EH (cell line): ENCODE results near the gene PSMD3.
"Not testable (repeated sequence)": the region's sequence is repeated elsewhere in the genome, so short reads cannot be mapped to it uniquely, and the experiment has no call there.

ENCODE experiments used
- DNase-seq: peaks from one replicate; pipeline ENCODE4 v3.0.0-alpha.2; 2015; ENCODE audit warnings: low read depth

Gene PSMD3

DNA sequence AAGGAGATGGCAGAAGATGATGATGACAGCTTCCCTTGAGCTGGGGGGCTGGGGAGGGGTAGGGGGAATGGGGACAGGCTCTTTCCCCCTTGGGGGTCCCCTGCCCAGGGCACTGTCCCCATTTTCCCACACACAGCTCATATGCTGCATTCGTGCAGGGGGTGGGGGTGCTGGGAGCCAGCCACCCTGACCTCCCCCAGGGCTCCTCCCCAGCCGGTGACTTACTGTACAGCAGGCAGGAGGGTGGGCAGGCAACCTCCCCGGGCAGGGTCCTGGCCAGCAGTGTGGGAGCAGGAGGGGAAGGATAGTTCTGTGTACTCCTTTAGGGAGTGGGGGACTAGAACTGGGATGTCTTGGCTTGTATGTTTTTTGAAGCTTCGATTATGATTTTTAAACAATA is 16.9 kb downstream of the PSMD3 start:
- DNase-seq: no peak

DNA sequence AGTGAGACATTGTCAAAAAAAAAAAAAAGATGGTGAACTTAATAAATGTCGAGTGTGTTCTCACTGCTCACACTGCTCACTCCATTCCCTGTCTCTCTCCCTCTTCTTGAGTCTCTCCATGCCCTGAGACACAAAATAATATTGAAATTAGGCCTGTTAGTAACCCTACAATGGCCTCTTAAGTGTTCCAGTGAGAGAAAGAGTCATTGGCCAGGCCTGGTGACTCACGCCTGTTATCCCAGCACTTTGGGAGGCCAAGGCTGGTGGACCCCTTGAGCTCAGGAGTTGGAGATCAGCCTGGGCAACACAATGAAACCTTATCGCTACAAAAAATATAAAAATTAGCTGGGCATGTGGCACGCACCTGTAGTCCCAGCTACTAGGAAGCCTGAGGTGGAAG is 18.5 kb downstream of the PSMD3 start:
- no peak for DNase-seq

DNA sequence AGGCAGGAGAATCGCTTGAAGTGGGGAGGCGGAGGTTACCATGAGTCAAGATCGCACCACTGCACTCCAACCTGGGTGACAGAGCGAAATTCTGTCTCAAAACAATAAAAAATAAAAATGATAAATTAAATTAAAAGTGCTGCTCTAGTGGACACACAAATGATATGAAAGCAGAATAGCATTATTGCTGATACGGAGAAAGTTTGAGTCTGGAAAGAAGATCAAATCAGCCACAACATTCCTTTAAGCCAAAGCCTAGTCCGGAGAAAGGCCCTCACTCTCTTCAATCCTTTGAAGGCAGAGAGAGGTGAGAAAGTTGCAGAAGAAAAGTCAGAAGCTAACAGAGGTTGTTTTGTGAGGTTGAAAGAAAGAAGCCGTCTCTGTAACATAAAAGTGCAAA is 19.6 kb downstream of the PSMD3 start:
- no peak for DNase-seq

DNA sequence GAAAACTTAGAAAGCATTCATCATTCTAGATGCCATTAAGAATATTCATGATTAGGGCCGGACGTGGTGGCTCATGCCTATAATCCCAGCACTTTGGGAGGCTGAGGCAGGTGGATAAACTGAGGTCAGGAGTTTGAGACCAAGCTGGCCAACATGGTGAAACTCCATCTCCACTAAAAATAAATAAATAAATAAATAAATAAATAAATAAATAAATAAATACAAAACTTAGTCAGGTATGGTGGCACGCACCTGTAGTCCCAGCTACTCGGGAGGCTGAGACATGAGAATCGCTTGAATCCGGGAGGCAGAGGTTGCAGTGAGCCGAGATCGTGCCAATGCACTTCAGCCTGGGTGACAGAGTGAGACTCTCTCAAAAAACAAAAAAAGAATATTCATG is 20.7 kb downstream of the PSMD3 start:
- not testable (repeated sequence) for DNase-seq

DNA sequence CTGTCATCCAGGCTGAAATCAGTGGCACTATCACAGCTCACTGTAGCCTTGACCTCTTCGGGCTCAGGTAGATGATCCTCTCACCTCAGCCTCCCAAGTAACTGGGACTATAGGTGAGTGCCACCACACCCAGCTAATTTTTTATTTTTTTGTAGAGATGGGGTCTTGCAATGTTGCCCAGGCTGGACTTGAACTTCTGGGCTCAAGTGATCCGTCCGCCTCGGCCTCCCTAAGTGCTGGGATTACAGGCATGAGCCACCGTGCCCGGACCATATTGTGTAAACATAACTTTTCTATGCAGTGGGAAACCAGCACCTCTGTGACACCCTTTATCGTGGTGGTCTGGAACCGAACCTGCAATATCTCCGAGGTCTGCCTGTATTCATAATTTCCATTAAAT is 23.5 kb downstream of the PSMD3 start:
- no peak for DNase-seq

DNA sequence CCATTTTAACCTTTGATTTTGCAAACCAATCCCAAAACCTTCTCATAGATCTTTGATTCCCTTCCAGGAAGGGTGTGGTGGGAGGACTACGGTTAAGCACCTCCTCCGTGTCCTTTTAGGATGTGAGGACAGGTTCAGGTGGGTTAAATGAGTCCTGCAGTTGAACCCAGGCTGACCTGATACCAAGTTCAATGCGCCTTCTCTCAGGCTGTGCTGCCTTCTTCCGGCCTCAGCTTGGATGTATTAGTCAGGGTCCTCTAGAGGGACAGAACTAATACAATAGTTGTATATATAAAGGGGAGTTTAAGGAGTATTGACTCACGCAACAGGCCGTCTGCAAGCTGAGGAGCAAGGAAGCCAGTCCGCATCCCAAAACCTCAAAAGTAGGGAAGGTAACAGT is 24.1 kb downstream of the PSMD3 start:
- DNase-seq: no peak

DNA sequence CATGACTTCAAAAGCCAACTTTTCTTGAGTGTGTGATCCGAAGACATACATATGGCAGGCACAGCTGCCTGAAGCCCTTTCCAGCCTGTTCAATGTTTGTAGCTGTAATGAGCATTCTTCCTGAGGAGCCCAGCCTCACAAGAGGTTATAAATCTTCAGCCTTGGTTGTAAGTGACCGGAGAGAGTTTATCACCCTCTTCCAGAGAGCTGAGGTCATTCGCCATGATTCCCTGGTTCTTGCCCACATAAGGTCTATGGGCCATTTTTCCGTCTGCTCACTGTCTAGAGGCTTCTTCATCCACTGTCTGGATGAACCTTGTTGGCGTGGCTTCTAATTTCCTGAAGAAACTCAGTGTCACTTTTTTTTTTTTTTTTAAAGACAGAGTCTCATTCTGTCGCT is 24.9 kb downstream of the PSMD3 start:
- no peak for DNase-seq

DNA sequence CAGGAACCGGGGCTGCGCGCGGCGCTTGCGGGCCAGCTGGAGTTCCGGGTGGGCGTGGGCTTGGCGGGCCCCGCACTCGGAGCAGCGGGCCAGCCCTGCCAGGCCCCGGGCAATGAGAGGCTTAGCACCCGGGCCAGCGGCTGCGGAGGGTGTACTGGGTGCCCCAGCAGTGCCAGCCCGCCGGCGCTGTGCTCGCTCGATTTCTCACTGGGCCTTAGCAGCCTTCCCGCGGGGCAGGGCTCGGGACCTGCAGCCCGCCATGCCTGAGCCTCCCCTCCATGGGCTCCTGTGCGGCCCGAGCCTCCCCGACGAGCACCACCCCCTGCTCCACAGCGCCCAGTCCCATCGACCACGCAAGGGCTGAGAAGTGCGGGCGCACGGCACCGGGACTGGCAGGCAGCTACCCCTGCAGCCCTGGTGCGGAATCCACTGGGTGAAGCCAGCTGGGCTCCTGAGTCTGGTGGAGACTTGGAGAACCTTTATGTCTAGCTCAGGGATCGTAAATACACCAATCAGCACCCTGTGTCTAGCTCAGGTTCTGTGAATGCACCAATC is 30.4 kb downstream of the PSMD3 start:
- not testable (repeated sequence) for DNase-seq

DNA sequence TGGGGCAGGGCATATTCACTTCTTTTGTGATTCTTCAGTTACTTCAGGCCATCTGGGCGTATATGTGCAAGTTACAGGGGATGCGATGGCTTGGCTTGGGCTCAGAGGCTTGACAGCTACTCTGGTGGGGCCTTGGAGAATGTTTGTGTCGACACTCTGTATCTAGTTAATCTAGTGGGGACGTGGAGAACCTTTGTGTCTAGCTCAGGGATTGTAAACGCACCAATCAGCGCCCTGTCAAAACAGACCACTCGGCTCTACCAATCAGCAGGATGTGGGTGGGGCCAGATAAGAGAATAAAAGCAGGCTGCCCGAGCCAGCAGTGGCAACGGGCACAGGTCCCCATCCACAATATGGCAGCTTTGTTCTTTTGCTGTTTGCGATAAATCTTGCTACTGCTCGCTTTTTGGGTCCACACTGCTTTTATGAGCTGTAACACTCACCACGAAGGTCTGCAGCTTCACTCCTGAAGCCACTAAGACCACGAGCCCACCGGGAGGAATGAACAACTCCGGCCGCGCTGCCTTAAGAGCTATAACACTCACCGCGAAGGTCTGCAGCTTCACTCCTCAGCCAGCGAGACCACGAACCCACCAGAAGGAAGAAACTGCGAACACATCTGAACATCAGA is 31.5 kb downstream of the PSMD3 start:
- not testable (repeated sequence) for DNase-seq

DNA sequence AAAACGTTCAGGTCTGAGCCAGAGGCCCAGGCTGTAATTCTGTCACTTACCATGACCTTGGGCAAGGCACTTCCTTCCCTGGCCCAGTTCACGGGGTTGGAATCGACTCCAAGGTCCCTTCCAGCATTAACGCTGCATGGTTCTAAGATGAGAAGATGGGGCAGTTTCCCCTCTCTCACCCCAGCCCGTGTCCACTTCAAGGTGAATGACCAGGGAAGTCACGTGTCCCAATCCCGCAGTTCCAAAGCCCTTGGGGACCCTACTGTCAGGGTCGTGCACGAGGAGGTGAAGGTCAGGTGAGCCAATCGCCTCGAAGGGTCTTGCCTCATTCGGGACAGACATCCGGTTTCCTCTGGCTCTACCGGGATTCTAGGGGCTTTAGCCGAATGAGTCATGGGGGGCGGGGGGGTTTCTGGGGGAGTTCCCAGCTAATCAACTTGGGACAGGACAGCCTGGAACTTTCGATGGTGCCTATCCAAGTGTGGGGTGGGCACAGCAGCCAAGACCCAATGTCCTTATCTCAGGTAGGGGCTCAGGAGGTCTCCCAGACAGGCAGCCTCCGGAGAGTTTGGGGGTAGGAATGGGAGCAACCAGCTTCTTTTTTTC is 33.9 kb downstream of the PSMD3 start:
- DNase-seq: peak; percentile 31

DNA sequence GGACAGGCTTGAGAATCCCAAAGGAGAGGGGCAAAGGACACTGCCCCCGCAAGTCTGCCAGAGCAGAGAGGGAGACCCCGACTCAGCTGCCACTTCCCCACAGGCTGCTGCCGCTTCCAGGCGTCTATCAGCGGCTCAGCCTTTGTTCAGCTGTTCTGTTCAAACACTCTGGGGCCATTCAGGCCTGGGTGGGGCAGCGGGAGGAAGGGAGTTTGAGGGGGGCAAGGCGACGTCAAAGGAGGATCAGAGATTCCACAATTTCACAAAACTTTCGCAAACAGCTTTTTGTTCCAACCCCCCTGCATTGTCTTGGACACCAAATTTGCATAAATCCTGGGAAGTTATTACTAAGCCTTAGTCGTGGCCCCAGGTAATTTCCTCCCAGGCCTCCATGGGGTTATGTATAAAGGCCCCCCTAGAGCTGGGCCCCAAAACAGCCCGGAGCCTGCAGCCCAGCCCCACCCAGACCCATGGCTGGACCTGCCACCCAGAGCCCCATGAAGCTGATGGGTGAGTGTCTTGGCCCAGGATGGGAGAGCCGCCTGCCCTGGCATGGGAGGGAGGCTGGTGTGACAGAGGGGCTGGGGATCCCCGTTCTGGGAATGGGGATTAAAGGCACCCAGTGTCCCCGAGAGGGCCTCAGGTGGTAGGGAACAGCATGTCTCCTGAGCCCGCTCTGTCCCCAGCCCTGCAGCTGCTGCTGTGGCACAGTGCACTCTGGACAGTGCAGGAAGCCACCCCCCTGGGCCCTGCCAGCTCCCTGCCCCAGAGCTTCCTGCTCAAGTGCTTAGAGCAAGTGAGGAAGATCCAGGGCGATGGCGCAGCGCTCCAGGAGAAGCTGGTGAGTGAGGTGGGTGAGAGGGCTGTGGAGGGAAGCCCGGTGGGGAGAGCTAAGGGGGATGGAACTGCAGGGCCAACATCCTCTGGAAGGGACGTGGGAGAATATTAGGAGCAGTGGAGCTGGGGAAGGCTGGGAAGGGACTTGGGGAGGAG is 34.7 kb downstream of the PSMD3 start, which contains the start of gene CSF3:
Gene CSF3 (plus strand): TSS at position 436 of the 993 bp plus-strand sequence. CDS start 35 bp downstream, at position 471.
- DNase-seq: no peak

DNA sequence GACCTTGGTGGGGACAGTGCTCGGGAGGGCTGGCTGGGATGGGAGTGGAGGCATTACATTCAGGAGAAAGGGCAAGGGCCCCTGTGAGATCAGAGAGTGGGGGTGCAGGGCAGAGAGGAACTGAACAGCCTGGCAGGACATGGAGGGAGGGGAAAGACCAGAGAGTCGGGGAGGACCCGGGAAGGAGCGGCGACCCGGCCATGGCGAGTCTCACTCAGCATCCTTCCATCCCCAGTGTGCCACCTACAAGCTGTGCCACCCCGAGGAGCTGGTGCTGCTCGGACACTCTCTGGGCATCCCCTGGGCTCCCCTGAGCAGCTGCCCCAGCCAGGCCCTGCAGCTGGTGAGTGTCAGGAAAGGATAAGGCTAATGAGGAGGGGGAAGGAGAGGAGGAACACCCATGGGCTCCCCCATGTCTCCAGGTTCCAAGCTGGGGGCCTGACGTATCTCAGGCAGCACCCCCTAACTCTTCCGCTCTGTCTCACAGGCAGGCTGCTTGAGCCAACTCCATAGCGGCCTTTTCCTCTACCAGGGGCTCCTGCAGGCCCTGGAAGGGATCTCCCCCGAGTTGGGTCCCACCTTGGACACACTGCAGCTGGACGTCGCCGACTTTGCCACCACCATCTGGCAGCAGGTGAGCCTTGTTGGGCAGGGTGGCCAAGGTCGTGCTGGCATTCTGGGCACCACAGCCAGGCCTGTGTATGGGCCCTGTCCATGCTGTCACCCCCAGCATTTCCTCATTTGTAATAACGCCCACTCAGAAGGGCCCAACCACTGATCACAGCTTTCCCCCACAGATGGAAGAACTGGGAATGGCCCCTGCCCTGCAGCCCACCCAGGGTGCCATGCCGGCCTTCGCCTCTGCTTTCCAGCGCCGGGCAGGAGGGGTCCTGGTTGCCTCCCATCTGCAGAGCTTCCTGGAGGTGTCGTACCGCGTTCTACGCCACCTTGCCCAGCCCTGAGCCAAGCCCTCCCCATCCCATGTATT is 35.7 kb downstream of the PSMD3 start:
- no peak for DNase-seq

DNA sequence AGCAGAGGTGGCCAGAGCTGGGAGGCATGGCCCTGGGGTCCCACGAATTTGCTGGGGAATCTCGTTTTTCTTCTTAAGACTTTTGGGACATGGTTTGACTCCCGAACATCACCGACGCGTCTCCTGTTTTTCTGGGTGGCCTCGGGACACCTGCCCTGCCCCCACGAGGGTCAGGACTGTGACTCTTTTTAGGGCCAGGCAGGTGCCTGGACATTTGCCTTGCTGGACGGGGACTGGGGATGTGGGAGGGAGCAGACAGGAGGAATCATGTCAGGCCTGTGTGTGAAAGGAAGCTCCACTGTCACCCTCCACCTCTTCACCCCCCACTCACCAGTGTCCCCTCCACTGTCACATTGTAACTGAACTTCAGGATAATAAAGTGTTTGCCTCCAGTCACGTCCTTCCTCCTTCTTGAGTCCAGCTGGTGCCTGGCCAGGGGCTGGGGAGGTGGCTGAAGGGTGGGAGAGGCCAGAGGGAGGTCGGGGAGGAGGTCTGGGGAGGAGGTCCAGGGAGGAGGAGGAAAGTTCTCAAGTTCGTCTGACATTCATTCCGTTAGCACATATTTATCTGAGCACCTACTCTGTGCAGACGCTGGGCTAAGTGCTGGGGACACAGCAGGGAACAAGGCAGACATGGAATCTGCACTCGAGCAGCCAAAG is 36.9 kb downstream of the PSMD3 start:
- DNase-seq: no peak

DNA sequence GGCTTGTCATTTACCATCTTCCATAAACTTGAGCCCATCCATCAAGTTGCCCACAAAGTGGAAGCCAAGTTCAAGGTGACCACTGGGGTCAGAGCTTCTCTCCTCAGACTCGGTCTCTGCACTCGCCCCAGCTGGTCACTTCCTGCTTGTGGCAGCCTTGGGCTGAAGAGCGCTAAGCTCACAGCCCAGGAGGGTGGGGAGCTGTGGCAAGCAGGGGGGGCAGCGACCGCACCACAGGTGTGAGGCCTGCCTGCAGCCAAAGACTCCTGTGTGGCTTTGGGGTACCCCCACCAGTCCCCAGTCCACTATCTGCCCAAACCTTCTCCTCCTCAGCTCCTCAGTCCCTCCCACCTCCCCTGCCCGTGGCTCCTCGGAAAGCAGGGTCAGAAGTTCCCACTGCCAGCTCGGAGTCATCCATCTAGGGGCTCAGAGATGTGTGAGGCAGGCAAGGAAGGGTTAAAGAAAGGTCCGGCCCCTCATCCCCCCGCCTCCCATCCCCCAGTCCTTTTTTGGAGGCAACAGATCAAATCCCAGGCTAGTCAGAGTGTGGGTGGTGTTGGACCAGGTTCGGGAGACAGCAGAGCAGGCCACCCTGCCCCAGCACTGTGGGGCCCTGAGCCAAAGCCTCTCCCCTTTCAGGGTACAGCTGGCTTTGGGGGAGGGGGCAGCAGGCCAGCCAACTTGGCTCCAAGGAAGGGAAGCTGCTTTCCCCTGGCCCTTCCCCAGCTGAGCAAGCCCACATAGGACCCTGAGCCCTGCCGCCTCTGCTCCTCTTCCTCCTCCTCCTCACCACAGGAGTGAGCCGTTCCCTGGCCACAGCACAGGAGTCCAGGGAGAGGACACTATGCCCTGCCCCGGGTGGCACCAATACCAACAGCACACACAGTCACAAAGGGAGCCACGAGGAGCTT is 37.9 kb downstream of the PSMD3 start:
- peak; percentile 36 for DNase-seq

DNA sequence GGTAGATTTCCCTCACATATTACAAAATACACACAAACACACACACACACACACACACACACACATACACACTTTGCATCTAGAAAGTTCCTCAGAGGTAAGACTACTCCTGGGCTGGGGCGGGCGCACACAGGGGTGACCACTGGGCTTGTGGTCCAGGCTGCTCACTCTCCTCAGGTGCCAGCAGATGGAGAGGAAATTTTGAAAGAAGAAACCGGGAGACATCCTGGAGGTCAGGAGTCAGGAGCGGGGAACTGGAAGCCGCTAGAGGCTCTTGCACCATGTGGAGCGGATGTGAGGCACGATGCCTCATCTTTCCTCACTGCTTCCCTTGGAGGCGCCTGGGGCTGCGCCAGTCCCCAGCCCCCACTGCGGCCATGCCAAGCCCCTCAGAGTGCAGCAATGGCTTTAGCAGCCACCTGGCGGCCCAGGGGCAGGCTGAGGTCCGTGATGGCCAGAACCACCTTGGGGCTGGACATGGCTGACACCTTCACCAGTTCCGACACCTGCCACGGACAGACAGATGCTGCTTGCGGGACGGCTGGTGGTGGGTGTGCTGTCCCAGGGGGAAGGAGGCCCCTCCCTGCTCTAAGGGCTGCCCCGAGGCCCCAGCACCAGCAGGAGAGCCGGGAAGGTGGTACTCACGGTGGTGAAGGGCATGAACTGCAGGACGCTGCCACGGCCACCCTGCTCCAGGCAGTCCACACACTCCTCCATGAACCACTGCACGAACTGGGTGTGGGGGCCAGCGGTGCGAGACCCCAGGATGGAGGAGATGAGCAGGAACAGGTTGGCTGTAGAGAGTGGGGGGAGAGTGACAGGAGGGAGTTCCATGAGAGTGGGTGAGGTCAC is 38.8 kb downstream of the PSMD3 start:
- DNase-seq: peak; percentile 89

DNA sequence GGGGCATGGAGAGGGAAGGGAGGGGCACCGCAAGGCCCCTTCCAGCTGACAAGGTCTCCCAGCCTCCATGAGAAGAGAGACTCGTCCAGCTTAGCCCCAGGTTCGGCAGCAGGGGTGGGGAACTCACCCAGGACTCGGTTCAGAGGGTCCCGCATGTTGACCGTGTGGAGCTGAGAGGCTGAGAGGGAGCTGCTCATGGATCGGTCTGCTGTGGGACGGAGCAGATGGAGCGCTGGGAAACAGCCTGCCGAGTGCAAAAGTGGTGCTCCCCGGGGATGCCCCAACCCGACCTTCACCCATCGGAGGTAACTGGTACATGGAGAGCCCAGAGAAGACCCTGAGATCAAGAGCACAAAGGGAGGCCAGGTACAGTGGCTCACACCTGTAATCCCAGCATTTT is 39.5 kb downstream of the PSMD3 start:
- no peak for DNase-seq

DNA sequence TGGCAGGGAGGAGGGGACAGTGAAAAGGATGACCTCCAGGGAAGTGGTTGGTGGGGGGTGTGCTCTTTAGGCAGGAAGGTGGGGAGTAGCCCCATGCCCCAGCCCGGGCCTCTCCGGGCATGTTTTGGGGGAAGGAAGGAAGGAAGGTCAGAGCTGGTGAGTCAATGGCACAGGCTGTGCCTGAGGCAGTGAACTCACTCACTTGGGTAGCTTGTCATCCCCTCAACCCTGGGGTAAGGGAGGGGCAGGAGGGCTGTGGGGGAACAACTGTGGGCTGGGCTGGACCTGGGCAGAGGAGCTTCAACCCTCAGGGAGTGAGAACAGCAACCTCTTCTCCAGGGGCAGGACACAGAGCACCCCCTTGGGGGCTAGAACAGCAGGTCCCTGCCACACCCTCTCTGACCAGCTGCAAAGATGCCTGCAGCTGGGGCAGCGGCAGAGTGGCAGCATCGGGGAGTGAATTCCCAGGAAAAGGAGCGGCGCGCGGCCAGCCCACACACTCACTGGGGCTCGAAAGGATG is 40.9 kb downstream of the PSMD3 start:
- peak; percentile 96 for DNase-seq

DNA sequence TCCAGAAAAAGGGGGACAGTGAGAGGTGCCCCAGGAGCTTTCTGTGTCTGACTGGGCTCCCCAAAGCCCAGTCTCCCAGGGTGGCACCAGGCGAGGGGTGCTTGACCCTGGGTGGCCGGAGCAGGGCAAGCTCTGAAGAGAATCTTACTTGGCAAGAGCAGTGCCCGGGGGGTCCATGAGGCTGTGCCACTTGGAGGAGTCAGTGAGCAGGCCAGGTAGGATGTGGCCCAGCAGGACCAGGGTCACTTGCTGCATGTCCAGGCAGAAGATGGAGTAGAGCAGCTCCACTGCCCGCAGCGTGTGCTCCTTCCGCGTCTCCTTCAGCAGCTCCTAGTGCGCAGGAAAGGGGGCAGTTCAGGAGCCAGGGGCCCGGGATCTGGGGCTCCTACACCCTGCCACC is 41.9 kb downstream of the PSMD3 start:
- no peak for DNase-seq
